Measurements from ENCODE around the gene FLOT1.

FLOT1 gene

GRCh38 chr6:30717129-30717844, 25.2 kb downstream of the FLOT1 start, which contains the start of gene MDC1:
MDC1 (minus strand) TSS chr6:30717281; CDS start chr6:30715175, 2,106 bp downstream.
- peak; percentile 96 for FAIRE-seq
- peak; percentile 86 for DNase-seq (ENCODE audit: insufficient read length)
- TF ChIP-seq POLR2A (IDR thresholded peaks at IDR 0.05; ENCODE audit: low read depth, low read length) (peak; percentile 96), TAF1 (IDR thresholded peaks at IDR 0.05; ENCODE audit: borderline replicate concordance, low read depth, low read length) (peak; percentile 88), POLR2AphosphoS5 (IDR thresholded peaks at IDR 0.05; ENCODE audit: low read depth, low read length) (peak; percentile 95)

GRCh38 chr6:30716879-30717128, 25.7 kb downstream of the FLOT1 start:
- FAIRE-seq = peak; percentile 5
- no peak for DNase-seq (ENCODE audit: insufficient read length)
- no peak for TF ChIP-seq POLR2AphosphoS5 (IDR thresholded peaks at IDR 0.05; ENCODE audit: low read depth, low read length)
- TF ChIP-seq POLR2A (IDR thresholded peaks at IDR 0.05; ENCODE audit: low read depth, low read length) = no peak
- no peak for TF ChIP-seq TAF1 (IDR thresholded peaks at IDR 0.05; ENCODE audit: borderline replicate concordance, low read depth, low read length)

DNA sequence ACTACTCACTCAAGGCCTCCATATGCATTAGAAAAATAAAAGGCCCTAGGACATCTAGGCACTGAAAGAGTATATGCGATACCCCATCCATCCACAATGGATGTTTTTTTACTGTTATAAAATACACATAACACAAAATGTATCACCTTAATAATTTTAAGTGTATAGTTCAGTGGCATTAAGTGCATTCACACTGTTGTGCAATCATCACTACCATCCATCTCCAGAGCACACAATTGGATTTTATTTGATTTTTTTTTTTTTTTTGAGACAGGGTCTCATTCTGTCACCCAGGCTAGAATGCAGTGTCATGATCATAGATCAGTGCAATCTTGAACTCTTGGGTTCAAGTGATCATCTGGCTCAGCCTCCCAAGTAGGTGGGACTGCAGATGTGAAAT, 28.2 kb downstream of the FLOT1 start:
- TF ChIP-seq POLR2AphosphoS5 (IDR thresholded peaks at IDR 0.05; ENCODE audit: low read depth, low read length) (no peak), POLR2A (IDR thresholded peaks at IDR 0.05; ENCODE audit: low read depth, low read length) (no peak), TAF1 (IDR thresholded peaks at IDR 0.05; ENCODE audit: borderline replicate concordance, low read depth, low read length) (no peak)
- no peak for FAIRE-seq
- no peak for DNase-seq (ENCODE audit: insufficient read length)

DNA sequence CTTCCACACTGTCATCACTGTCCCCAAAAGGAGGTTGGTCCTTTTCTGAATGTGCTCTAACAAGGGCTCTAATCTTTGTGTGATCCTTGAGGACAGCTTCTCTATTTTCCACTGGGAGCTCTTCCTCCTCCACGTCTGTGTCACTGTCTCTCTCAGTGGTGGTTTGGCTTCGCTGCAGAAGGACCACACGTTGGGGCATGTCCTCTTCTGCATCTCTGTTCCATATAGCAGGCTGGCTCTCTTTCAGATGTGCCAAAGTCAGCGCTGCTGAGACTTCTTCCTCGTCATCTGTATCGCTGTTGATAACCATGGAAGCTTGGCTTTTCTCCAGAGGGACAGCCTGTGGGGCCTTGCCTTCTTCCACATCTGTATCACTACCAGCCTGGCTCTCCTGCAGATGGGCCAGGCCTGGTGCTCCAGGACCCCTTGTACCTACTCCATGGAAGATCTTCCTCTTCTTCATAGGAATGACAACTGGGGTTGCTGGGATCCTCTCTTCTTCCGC, 30.0 kb downstream of the FLOT1 start:
- FAIRE-seq = no peak
- DNase-seq (ENCODE audit: insufficient read length) = no peak
- TF ChIP-seq TAF1 (IDR thresholded peaks at IDR 0.05; ENCODE audit: borderline replicate concordance, low read depth, low read length) = no peak
- TF ChIP-seq POLR2AphosphoS5 (IDR thresholded peaks at IDR 0.05; ENCODE audit: low read depth, low read length) = no peak
- no peak for TF ChIP-seq POLR2A (IDR thresholded peaks at IDR 0.05; ENCODE audit: low read depth, low read length)

DNA sequence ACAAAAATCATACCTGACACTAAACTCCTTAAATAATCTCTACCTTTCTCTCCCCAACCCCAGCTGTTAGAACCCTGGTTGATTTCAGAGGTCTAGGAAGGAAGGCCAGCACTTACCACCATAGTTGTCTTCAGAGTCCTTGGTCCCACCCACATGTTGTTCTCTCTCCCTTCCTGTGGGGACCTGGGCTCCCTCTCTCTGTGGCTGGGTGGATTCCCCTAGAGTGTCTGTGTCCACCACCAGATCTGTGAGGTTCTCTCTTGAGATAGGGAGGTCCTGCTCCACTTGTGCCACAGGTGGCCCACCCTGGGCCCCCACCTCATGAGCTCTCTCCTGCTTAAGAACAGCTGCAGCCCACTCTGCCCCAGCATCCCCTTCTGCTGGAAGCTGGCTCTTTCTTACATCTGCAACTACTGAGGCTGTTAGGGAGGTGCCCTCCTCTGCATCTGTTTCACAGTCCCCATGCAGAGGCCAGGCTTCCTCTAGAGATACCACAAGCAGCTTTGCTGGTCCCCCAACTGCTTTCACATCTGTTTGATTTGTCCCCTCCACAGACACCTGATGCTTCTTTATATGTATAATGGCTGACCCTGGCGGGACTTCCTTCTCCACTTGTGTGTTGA, 30.6 kb downstream of the FLOT1 start:
- TF ChIP-seq POLR2A (IDR thresholded peaks at IDR 0.05; ENCODE audit: low read depth, low read length) = no peak; the same call in 1 of the 2 replicates
- FAIRE-seq (no peak), DNase-seq (ENCODE audit: insufficient read length) (no peak)

DNA sequence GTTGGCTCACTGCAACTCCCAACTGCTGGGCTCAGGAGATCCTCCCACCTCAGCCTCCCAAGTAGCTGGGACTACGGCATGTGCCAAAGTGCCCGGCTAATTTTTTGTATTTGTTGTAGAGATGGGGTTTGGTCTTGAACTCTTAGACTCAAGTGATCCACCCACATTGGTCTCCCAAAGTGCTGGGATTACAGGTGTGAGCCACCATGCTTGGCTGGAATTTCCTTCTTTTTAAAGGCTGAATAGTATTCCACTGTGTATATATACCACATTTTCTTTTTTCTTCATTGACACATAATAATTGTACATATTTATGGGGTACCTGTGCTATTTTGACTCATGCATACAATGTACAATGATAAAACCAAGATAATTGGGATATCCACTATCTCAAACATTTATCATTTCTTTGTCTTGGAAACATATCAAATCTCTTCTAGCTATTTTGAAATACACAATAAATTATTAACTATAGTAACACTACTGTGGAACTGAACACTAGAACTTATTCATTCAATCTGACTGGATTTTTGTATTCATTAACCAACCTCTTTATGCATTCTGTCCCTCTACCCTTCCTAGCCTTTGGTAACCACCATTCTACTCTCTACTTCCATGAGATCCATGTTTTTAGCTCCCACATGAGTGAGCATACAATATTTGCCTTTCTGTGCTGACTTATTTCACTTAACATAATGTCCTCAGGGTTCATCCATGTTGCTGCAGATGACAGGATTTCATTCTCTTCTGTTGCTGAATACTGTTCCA, 33.2 kb downstream of the FLOT1 start:
- DNase-seq (ENCODE audit: insufficient read length) (no peak), FAIRE-seq (no peak)
- TF ChIP-seq TAF1 (IDR thresholded peaks at IDR 0.05; ENCODE audit: borderline replicate concordance, low read depth, low read length) (no peak), POLR2A (IDR thresholded peaks at IDR 0.05; ENCODE audit: low read depth, low read length) (no peak), POLR2AphosphoS5 (IDR thresholded peaks at IDR 0.05; ENCODE audit: low read depth, low read length) (no peak)

- DNase-seq (ENCODE audit: insufficient read length) (no peak), FAIRE-seq (no peak)
- TF ChIP-seq TAF1 (IDR thresholded peaks at IDR 0.05; ENCODE audit: borderline replicate concordance, low read depth, low read length) = no peak
- no peak for TF ChIP-seq POLR2AphosphoS5 (IDR thresholded peaks at IDR 0.05; ENCODE audit: low read depth, low read length)
- no peak for TF ChIP-seq POLR2A (IDR thresholded peaks at IDR 0.05; ENCODE audit: low read depth, low read length)
Observed at GRCh38 chr6:30707281-30707850, 35.1 kb downstream of the FLOT1 start.

DNA sequence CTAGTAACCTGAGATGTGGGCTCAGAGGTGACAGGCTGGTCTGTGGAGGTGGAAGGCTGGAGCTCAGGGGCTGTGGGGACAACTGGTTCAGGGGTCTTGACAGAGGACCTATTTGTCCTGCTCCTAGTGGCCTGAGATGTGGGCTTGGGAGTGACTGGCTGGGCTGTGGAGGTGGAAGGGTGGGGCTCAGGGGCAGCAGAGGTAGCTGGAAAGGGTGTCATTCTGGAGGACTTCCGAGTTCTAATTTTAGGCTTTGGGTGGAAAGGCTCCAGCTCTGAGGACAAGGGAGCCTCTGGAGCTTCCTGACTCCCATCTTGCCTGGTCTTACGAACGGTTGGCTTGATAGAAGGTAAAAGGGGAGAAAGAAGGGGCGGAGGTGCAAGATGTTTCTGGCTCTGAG, 36.9 kb downstream of the FLOT1 start:
- TF ChIP-seq POLR2A (IDR thresholded peaks at IDR 0.05; ENCODE audit: low read depth, low read length) (no peak), TAF1 (IDR thresholded peaks at IDR 0.05; ENCODE audit: borderline replicate concordance, low read depth, low read length) (no peak), POLR2AphosphoS5 (IDR thresholded peaks at IDR 0.05; ENCODE audit: low read depth, low read length) (no peak)
- DNase-seq (ENCODE audit: insufficient read length) (no peak), FAIRE-seq (no peak)

GRCh38 chr6:30703821-30704220, 38.7 kb downstream of the FLOT1 start:
- no peak for DNase-seq (ENCODE audit: insufficient read length)
- FAIRE-seq = no peak
- no peak for TF ChIP-seq POLR2A (IDR thresholded peaks at IDR 0.05; ENCODE audit: low read depth, low read length)
- TF ChIP-seq POLR2AphosphoS5 (IDR thresholded peaks at IDR 0.05; ENCODE audit: low read depth, low read length) = no peak
- no peak for TF ChIP-seq TAF1 (IDR thresholded peaks at IDR 0.05; ENCODE audit: borderline replicate concordance, low read depth, low read length)

DNA sequence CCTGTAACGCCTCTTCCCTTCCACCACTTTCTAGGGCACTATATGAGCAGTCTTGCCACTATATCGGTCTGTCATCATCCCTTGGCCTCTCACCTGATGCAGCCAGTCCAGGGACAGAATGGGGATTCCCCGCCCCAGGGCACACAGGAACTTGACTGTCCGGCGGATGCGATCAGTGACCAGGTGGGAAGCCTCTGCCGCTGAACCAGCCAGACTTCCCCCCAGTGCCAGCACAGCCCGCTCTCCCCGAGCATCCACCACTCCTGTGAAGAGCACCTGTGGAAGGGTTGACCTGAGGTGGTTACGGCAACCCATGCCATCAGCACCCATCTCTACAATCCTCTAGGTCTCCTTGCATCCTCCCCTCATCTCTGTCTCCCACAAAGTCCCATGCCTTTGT, 39.5 kb downstream of the FLOT1 start:
- FAIRE-seq = no peak
- no peak for DNase-seq (ENCODE audit: insufficient read length)
- TF ChIP-seq POLR2AphosphoS5 (IDR thresholded peaks at IDR 0.05; ENCODE audit: low read depth, low read length) (no peak; the same call in 1 of the 2 replicates), TAF1 (IDR thresholded peaks at IDR 0.05; ENCODE audit: borderline replicate concordance, low read depth, low read length) (no peak), POLR2A (IDR thresholded peaks at IDR 0.05; ENCODE audit: low read depth, low read length) (no peak)

DNA sequence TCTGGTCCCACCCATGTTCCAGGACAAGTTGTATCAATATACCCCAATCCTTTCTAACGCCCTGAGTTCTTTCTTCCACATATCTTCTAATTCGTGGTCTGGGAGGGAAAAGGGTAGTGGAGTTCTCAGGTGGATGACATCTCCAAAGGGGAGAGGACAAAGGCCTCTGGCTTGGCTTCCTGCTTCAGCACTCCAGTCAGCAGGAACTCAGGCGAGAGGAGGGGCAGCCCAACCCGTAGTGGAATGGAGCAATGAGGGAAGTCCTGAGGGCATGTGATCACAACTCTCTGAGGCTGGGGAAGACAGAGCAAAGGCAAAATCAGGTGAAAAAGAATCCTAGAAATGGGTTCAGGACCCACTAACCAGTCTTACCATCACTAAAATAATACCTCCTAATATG, 42.1 kb downstream of the FLOT1 start:
- TF ChIP-seq POLR2A (IDR thresholded peaks at IDR 0.05; ENCODE audit: low read depth, low read length) = no peak
- no peak for TF ChIP-seq TAF1 (IDR thresholded peaks at IDR 0.05; ENCODE audit: borderline replicate concordance, low read depth, low read length)
- no peak for TF ChIP-seq POLR2AphosphoS5 (IDR thresholded peaks at IDR 0.05; ENCODE audit: low read depth, low read length)
- DNase-seq (ENCODE audit: insufficient read length) (no peak), FAIRE-seq (no peak)
